SU-DHL-6 (cell line): Measurements from ENCODE around the gene AGAP1.

Source experiments
- H2AFZ ChIP-seq: fragments of 200-600 bp; sonication (generic); 2 replicates; pipeline ENCODE4 v1.6.1; 2014; ENCODE audit warnings: low read depth, mild to moderate bottlenecking, moderate library complexity, mixed read lengths, antibody characterized with exemption, low read length; ENCODE audit not compliant: severe bottlenecking
- H3F3A ChIP-seq: fragments of 200-600 bp; shearing (Covaris generic); 2 replicates; pipeline ENCODE4 v1.6.0; 2016; ENCODE audit warnings: antibody characterized with exemption, mild to moderate bottlenecking; ENCODE audit not compliant: insufficient read depth
- H3K27ac ChIP-seq: fragments of 200-600 bp; sonication (generic); 2 replicates; pipeline ENCODE4 v1.5.1; 2016; ENCODE audit warnings: low read depth, mild to moderate bottlenecking, low read length, moderate library complexity, mixed read lengths
- H3K27me3 ChIP-seq: fragments of 200-600 bp; sonication (generic), shearing (Covaris generic); 2 replicates; pipeline ENCODE4 v1.6.0; 2014; ENCODE audit warnings: mild to moderate bottlenecking, low read length
- H3K36me3 ChIP-seq: fragments of 200-600 bp; sonication (generic); 2 replicates; pipeline ENCODE4 v1.6.1; 2014; ENCODE audit warnings: mild to moderate bottlenecking, low read length, mixed read lengths
- H3K4me2 ChIP-seq: fragments of 300-600, 200-600 bp; shearing (Covaris generic), sonication (generic); 2 replicates; pipeline ENCODE4 v1.6.0; 2014; ENCODE audit warnings: low read length, low read depth, mild to moderate bottlenecking; ENCODE audit not compliant: poor library complexity, severe bottlenecking
- H3K4me3 ChIP-seq: fragments of 200-600 bp; sonication (generic); 2 replicates; pipeline ENCODE4 v1.5.1; 2014; ENCODE audit warnings: antibody characterized with exemption, low read length, mild to moderate bottlenecking, mixed read lengths; ENCODE audit not compliant: insufficient read depth, poor library complexity, severe bottlenecking
- H3K79me2 ChIP-seq: fragments of 200-600 bp; sonication (generic); 2 replicates; pipeline ENCODE4 v1.6.1; 2014; ENCODE audit warnings: mild to moderate bottlenecking, low read length, moderate library complexity; ENCODE audit not compliant: insufficient read depth
- H3K9ac ChIP-seq: fragments of 200-600 bp; sonication (generic); 2 replicates; pipeline ENCODE4 v1.7.0; 2014; ENCODE audit warnings: mild to moderate bottlenecking, low read length
- H3K9me2 ChIP-seq: fragments of 200-600 bp; sonication (generic); replicated peaks from 2 replicates; pipeline ENCODE4 v1.6.1; 2014; ENCODE audit warnings: low read length; ENCODE audit not compliant: insufficient read depth
- H3K9me3 ChIP-seq: fragments of 200-600 bp; sonication (generic); 2 replicates; pipeline ENCODE4 v1.6.1; 2014; ENCODE audit warnings: low read length, mixed read lengths; ENCODE audit not compliant: insufficient read depth
- H4K20me1 ChIP-seq: fragments of 200-600 bp; sonication (generic); 2 replicates; pipeline ENCODE4 v1.6.1; 2014; ENCODE audit warnings: low read depth, mild to moderate bottlenecking, antibody characterized with exemption, low read length, moderate library complexity, mixed read lengths
- CTCF ChIP-seq: fragments of 200-600 bp; sonication (generic); IDR thresholded peaks from one replicate; pipeline ENCODE4 v1.5.1; 2017; ENCODE audit warnings: antibody characterized with exemption, mild to moderate bottlenecking, low read length, moderate library complexity; ENCODE audit not compliant: insufficient read depth, poor library complexity, severe bottlenecking
- EZH2phosphoT487 ChIP-seq: fragments of 200-600 bp; sonication (generic), shearing (Covaris generic); conservative IDR thresholded peaks from 2 replicates; pipeline ENCODE4 v1.6.1; 2018; ENCODE audit warnings: mild to moderate bottlenecking, antibody characterized with exemption, low read length, moderate library complexity, mixed read lengths

Gene AGAP1

GRCh38 chr2:235614176-235614860 lies 120.5 kb downstream of the AGAP1 start:
- Histone ChIP-seq H3F3A (no peaks in the 10 kb centered on the region), H2AFZ (no peak overlapping the region), H3K9me2 (no peaks in the 10 kb centered on the region), H3K36me3 (no peaks in the 10 kb centered on the region), H3K9ac (no peak overlapping the region), H3K27me3 (no peaks in the 10 kb centered on the region), H3K9me3 (no peaks in the 10 kb centered on the region), H3K4me2 (no peak overlapping the region), H4K20me1 (no peaks in the 10 kb centered on the region), H3K27ac (no peak overlapping the region), H3K79me2 (no peaks in the 10 kb centered on the region), H3K4me3 (no peak overlapping the region)
- TF ChIP-seq EZH2phosphoT487 = no peak

- TF ChIP-seq EZH2phosphoT487 (no peak), CTCF (no peak)
- Histone ChIP-seq H2AFZ (no peak overlapping the region), H3K4me3 (no peak overlapping the region), H3K9me3 (no peaks in the 10 kb centered on the region), H3K36me3 (no peaks in the 10 kb centered on the region), H3K79me2 (no peaks in the 10 kb centered on the region), H3K27ac (no peak overlapping the region), H3F3A (no peaks in the 10 kb centered on the region), H3K4me2 (no peak overlapping the region), H3K9ac (no peak overlapping the region), H3K9me2 (no peaks in the 10 kb centered on the region), H4K20me1 (no peaks in the 10 kb centered on the region), H3K27me3 (no peaks in the 10 kb centered on the region)
These were observed 121.3 kb downstream of the AGAP1 start for GRCh38 chr2:235614900-235615712.

- Histone ChIP-seq H3K4me2 (no peak overlapping the region), H2AFZ (no peak overlapping the region), H3K36me3 (no peaks in the 10 kb centered on the region), H3K79me2 (no peaks in the 10 kb centered on the region), H3K4me3 (no peak overlapping the region), H3K27ac (no peak overlapping the region), H3K9me2 (no peaks in the 10 kb centered on the region), H4K20me1 (no peaks in the 10 kb centered on the region), H3K9me3 (no peaks in the 10 kb centered on the region), H3K27me3 (no peaks in the 10 kb centered on the region), H3F3A (no peaks in the 10 kb centered on the region), H3K9ac (no peak overlapping the region)
- TF ChIP-seq EZH2phosphoT487 (no peak), CTCF (no peak)
These were observed 123.0 kb downstream of the AGAP1 start for GRCh38 chr2:235616885-235617284.

- Histone ChIP-seq H3K4me2 (no peak overlapping the region), H3K36me3 (no peaks in the 10 kb centered on the region), H3K79me2 (no peaks in the 10 kb centered on the region), H3K27ac (no peak overlapping the region), H3K9me3 (no peaks in the 10 kb centered on the region), H3K9ac (no peak overlapping the region), H3K9me2 (no peaks in the 10 kb centered on the region), H3F3A (no peaks in the 10 kb centered on the region), H2AFZ (no peak overlapping the region), H3K27me3 (no peaks in the 10 kb centered on the region), H4K20me1 (no peaks in the 10 kb centered on the region), H3K4me3 (no peak overlapping the region)
- TF ChIP-seq EZH2phosphoT487 (no peak), CTCF (no peak)
These were observed 124.2 kb downstream of the AGAP1 start for GRCh38 chr2:235618039-235618438.
